NCI-H748 (cell line): ENCODE results near the gene SYCN.

ENCODE experiments used
- DNase-seq: peaks from one replicate; lab custom pipeline; 2025; ENCODE audit not compliant: unreplicated experiment; lab: John Stamatoyannopoulos, UW

SYCN gene

DNA sequence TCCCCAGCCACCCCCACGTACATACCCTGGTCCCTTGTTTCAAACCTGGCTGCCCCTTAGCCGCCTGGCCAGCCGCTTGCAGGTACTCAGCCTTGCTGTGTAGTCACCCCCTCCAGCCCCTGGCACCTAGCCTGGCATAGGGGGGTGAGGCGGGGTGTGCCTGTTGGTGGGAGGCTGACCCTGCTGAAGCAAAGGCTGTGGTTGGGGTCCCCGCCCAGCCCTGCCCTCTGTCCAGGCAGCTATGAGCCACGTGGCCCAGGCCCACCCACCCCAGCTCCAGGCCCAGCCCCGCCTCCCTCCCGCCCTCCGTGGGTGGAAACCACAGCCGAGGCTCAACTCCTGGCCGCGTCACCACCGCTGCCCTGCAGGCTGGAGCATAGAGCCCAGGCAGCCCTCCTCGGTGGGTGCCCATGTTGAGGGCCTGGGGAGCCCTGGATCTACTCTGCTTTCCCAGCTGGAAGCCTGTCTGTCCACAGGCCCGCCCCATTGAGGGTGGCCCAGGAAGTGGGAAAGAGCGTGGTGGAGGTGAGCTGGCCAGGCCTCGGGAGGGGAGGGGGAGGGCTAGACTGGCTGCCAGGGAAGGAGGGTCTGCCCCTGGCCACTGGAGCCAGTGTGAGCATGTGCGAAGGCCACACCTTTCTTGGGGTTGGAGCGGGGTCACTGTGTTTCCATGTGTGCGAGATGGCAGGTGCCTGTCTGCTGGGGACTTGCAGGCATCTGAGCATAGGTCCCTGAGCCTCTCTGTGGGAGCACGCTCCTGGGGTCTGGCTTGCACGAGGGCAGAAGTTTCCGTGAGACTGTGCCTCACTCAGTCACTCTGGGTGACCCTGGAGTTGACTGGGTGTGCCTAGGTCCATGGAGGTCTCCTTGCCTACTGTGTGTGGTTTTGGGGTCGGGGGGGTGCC, 47.5 kb downstream of the SYCN start:
- DNase-seq: no peak

DNA sequence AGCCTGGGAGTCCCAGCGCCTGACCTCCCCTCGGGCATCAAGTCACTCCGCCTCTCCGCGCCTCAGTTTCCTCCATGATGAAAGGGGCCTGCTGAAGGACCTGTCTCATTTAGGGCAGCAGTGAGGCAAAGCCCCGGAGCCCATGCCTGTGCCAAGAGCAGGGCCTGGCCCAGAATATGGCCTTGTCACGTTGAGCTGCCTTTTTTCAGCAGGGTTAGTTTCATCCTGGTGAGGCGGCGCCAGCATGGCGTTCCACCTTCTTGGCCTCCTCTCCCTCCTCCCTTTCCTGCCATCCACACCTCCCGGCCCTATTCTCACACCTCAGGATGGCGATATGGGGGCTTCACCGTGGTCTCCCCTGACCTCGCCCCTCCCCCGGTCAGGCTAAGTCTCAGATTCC, 48.3 kb downstream of the SYCN start:
- DNase-seq: no peak

DNA sequence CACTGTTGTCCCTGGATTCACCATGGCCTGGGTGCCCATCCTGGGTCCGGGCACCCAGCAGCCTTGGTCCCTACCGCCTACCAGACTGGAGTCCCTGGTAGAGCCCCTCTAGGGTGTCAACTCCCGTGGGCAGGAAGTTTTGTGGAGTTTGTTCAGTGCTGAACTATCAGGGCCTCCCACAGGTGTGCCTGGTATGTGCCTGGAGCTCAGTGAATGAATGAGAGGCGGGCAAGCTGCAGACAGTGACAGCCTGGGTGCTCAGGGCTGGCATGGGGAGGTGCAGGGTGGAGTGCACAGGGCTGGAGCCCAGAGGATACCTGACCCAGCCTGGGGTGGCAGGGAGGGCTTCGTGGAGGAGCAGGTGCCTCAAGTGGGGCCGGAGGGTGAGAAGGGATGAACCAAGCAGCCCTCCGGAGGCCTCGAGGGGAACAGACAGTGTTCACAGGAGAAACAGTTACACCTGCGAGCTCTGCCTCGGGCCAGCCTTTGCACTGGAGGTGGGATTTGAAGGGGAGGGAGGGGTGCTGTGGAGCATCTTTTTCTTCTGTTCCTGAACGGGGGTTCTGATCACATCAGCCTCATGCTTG, 48.9 kb downstream of the SYCN start:
- DNase-seq: no peak

DNA sequence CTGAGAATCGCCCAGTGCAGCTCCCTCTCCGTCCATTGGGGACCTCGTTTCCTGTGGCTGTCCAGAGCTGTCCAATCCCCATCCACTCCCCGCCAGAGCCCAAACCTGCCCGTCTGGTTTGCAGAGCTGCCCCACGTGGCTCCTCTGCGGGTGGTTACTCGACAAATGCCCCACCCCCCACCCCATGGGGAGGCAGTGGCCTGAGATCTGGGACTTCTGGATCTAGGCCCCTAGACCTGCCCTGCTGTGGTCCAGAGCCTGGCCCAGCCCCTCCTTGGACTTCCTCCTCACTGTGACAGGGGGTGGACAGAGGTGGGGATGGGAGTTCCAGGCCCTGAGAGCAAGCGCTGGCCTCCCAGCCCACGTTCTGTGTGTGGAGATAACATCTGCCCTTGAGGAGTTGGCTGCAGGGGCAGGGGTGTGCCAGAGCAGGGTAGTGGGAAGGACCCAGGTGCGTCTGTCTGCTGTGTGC, 49.4 kb downstream of the SYCN start:
- no peak for DNase-seq

DNA sequence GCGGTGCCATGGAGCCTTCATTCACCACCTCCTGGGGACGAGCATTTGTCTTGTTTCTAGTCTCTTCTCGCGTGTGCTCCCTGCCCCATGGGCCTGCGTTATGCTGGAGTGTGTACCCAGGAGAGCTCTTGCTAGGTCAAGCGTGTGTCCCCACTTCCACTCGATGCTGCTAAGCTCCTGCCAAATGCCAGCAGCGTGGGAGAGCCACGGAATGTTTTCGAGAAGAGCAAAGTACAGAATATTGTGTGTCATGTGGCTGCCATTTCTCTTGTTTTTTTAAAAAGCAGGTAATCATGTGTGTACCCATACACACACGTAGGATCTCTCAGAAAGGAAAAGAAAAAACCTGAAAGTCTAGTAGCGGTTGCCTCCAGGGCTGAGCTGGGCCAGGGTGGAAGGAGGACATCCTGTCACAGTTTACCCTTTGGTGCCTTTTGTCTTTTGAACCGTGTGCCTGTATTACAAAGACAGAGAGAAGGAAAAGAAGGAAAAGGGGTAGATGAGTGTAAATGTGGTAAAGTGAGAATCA, 49.9 kb downstream of the SYCN start:
- no peak for DNase-seq
